Measurements from ENCODE around the gene CAPN12.
"Not testable (repeated sequence)": the region's sequence is repeated elsewhere in the genome, so short reads cannot be mapped to it uniquely, and the experiment has no call there.

Gene CAPN12

GRCh38 chr19:38790507-38791403 is 46.5 kb upstream of the CAPN12 start:
- H3K4me1 ChIP-seq (ENCODE audit: control extremely low read depth in 1 of 4, control insufficient read depth in 4 of 4, insufficient read depth in 4 of 4, low read length in 3 of 4): peaks cover 0 to 12% (median 4%) of the 10 kb centered on the region in 4 experiments

GRCh38 chr19:38788478-38789243 is 44.4 kb upstream of the CAPN12 start, which contains the start of gene LGALS7B:
Gene LGALS7B, plus strand, starts transcription at chr19:38789200. Its CDS starts 27 bp downstream, at chr19:38789227.
- WGBS (ENCODE audit: insufficient coverage): 94% methylated on average over 6 of the region's 17 CpGs
- Histone ChIP-seq H3K4me1 (ENCODE audit: control extremely low read depth in 1 of 4, control insufficient read depth in 4 of 4, insufficient read depth in 4 of 4, low read length in 3 of 4) (peaks cover 0 to 12% (median 4%) of the 10 kb centered on the region in 4 experiments), H3K9me3 (ENCODE audit: control extremely low read depth in 1 of 5, control insufficient read depth in 4 of 5, insufficient read depth in 2 of 5, low read depth in 1 of 5, low read length in 4 of 5) (no peaks in the 10 kb centered on the region), H3K4me3 (ENCODE audit: control insufficient read depth in 1 of 7, extremely low read depth in 1 of 7, insufficient read depth in 4 of 7, low read depth in 2 of 7, low read length in 6 of 7) (no peak within 1 kb of the TSS), H3K27me3 (replicated peaks in 2 of 5; ENCODE audit: control insufficient read depth in 4 of 5, insufficient read depth in 5 of 5, low read length in 4 of 5) (peaks cover 0 to 7% (median 0%) of the 10 kb centered on the region in 5 experiments), H3K36me3 (ENCODE audit: control insufficient read depth in 4 of 4, insufficient read depth in 4 of 4, low read length in 3 of 4) (no peaks in the 10 kb centered on the region), H3K27ac (ENCODE audit: insufficient read depth in 1 of 2, low read depth in 1 of 2, low read length in 2 of 2, poor library complexity in 1 of 2, severe bottlenecking in 2 of 2) (no peak within 1 kb of the TSS)
- DNase-seq: no peak
- ChIA-PET POLR2A (no interaction called here), CTCF (no interaction called here)

More at GRCh38 chr19:38790507-38791403, 46.5 kb upstream of the CAPN12 start:
- H3K4me3 ChIP-seq (ENCODE audit: control insufficient read depth in 1 of 7, extremely low read depth in 1 of 7, insufficient read depth in 4 of 7, low read depth in 2 of 7, low read length in 6 of 7); H3K27ac ChIP-seq (ENCODE audit: insufficient read depth in 1 of 2, low read depth in 1 of 2, low read length in 2 of 2, poor library complexity in 1 of 2, severe bottlenecking in 2 of 2); POLR2A ChIA-PET; H3K27me3 ChIP-seq (replicated peaks in 2 of 5; ENCODE audit: control insufficient read depth in 4 of 5, insufficient read depth in 5 of 5, low read length in 4 of 5); DNase-seq; H3K9me3 ChIP-seq (ENCODE audit: control extremely low read depth in 1 of 5, control insufficient read depth in 4 of 5, insufficient read depth in 2 of 5, low read depth in 1 of 5, low read length in 4 of 5); H3K36me3 ChIP-seq (ENCODE audit: control insufficient read depth in 4 of 4, insufficient read depth in 4 of 4, low read length in 3 of 4); CTCF ChIA-PET: not testable (repeated sequence)
- WGBS (ENCODE audit: insufficient coverage): 100% methylated on average over 1 of the region's 49 CpGs

GRCh38 chr19:38786572-38787265 is 42.4 kb upstream of the CAPN12 start:
- Histone ChIP-seq H3K9me3 (ENCODE audit: control extremely low read depth in 1 of 5, control insufficient read depth in 4 of 5, insufficient read depth in 2 of 5, low read depth in 1 of 5, low read length in 4 of 5) (no peaks in the 10 kb centered on the region), H3K27ac (ENCODE audit: insufficient read depth in 1 of 2, low read depth in 1 of 2, low read length in 2 of 2, poor library complexity in 1 of 2, severe bottlenecking in 2 of 2) (no peak overlapping the region), H3K36me3 (ENCODE audit: control insufficient read depth in 4 of 4, insufficient read depth in 4 of 4, low read length in 3 of 4) (no peaks in the 10 kb centered on the region), H3K4me3 (ENCODE audit: control insufficient read depth in 1 of 7, extremely low read depth in 1 of 7, insufficient read depth in 4 of 7, low read depth in 2 of 7, low read length in 6 of 7) (no peak overlapping the region), H3K4me1 (ENCODE audit: control extremely low read depth in 1 of 4, control insufficient read depth in 4 of 4, insufficient read depth in 4 of 4, low read length in 3 of 4) (no peaks in the 10 kb centered on the region), H3K27me3 (replicated peaks in 2 of 5; ENCODE audit: control insufficient read depth in 4 of 5, insufficient read depth in 5 of 5, low read length in 4 of 5) (no peaks in the 10 kb centered on the region)
- DNase-seq: no peak
- 98% methylated on average over 9 of the region's 11 CpGs for WGBS (ENCODE audit: insufficient coverage)
- ChIA-PET CTCF (interaction anchor here (0.6 kb wide), 1 partner anchor 152 kb away, joined by 3 read pairs; no protein-coding TSS in a partner anchor), POLR2A (interaction anchor here (1.0 kb wide), 1 partner anchor 46 kb away, joined by 3 read pairs; no protein-coding TSS in a partner anchor)

- DNase-seq; H3K36me3 ChIP-seq (ENCODE audit: control insufficient read depth in 4 of 4, insufficient read depth in 4 of 4, low read length in 3 of 4); H3K27ac ChIP-seq (ENCODE audit: insufficient read depth in 1 of 2, low read depth in 1 of 2, low read length in 2 of 2, poor library complexity in 1 of 2, severe bottlenecking in 2 of 2); H3K27me3 ChIP-seq (replicated peaks in 2 of 5; ENCODE audit: control insufficient read depth in 4 of 5, insufficient read depth in 5 of 5, low read length in 4 of 5); H3K4me1 ChIP-seq (ENCODE audit: control extremely low read depth in 1 of 4, control insufficient read depth in 4 of 4, insufficient read depth in 4 of 4, low read length in 3 of 4); H3K9me3 ChIP-seq (ENCODE audit: control extremely low read depth in 1 of 5, control insufficient read depth in 4 of 5, insufficient read depth in 2 of 5, low read depth in 1 of 5, low read length in 4 of 5); POLR2A ChIA-PET; H3K4me3 ChIP-seq (ENCODE audit: control insufficient read depth in 1 of 7, extremely low read depth in 1 of 7, insufficient read depth in 4 of 7, low read depth in 2 of 7, low read length in 6 of 7): not testable (repeated sequence)
- 86% methylated on average over 1 of the region's 3 CpGs for WGBS (ENCODE audit: insufficient coverage)
- CTCF ChIA-PET: interaction anchor here (0.6 kb wide), 1 partner anchor 153 kb away, joined by 3 read pairs; no protein-coding TSS in a partner anchor
Observed at GRCh38 chr19:38786061-38786460, 41.8 kb upstream of the CAPN12 start.

- WGBS (ENCODE audit: insufficient coverage): 100% methylated on average over 4 of the region's 7 CpGs
- Histone ChIP-seq H3K4me1 (ENCODE audit: control extremely low read depth in 1 of 4, control insufficient read depth in 4 of 4, insufficient read depth in 4 of 4, low read length in 3 of 4) (no peaks in the 10 kb centered on the region), H3K27me3 (replicated peaks in 2 of 5; ENCODE audit: control insufficient read depth in 4 of 5, insufficient read depth in 5 of 5, low read length in 4 of 5) (peaks cover 0 to 2% (median 0%) of the 10 kb centered on the region in 5 experiments), H3K27ac (ENCODE audit: insufficient read depth in 1 of 2, low read depth in 1 of 2, low read length in 2 of 2, poor library complexity in 1 of 2, severe bottlenecking in 2 of 2) (no peak overlapping the region), H3K4me3 (ENCODE audit: control insufficient read depth in 1 of 7, extremely low read depth in 1 of 7, insufficient read depth in 4 of 7, low read depth in 2 of 7, low read length in 6 of 7) (no peak overlapping the region), H3K9me3 (ENCODE audit: control extremely low read depth in 1 of 5, control insufficient read depth in 4 of 5, insufficient read depth in 2 of 5, low read depth in 1 of 5, low read length in 4 of 5) (no peaks in the 10 kb centered on the region), H3K36me3 (ENCODE audit: control insufficient read depth in 4 of 4, insufficient read depth in 4 of 4, low read length in 3 of 4) (no peaks in the 10 kb centered on the region)
- CTCF ChIA-PET: no interaction called here
- DNase-seq: no peak
- POLR2A ChIA-PET: no interaction called here
Observed at GRCh38 chr19:38785187-38785699, 41.0 kb upstream of the CAPN12 start.

GRCh38 chr19:38784224-38784623 is 40.0 kb upstream of the CAPN12 start:
- H3K27me3 ChIP-seq (replicated peaks in 2 of 5; ENCODE audit: control insufficient read depth in 4 of 5, insufficient read depth in 5 of 5, low read length in 4 of 5): peaks cover 0 to 2% (median 0%) of the 10 kb centered on the region in 5 experiments
- H3K4me1 ChIP-seq (ENCODE audit: control extremely low read depth in 1 of 4, control insufficient read depth in 4 of 4, insufficient read depth in 4 of 4, low read length in 3 of 4): no peaks in the 10 kb centered on the region
- no peaks in the 10 kb centered on the region for H3K36me3 ChIP-seq (ENCODE audit: control insufficient read depth in 4 of 4, insufficient read depth in 4 of 4, low read length in 3 of 4)
- no peak overlapping the region for H3K27ac ChIP-seq (ENCODE audit: insufficient read depth in 1 of 2, low read depth in 1 of 2, low read length in 2 of 2, poor library complexity in 1 of 2, severe bottlenecking in 2 of 2)
- H3K4me3 ChIP-seq (ENCODE audit: control insufficient read depth in 1 of 7, extremely low read depth in 1 of 7, insufficient read depth in 4 of 7, low read depth in 2 of 7, low read length in 6 of 7): no peak overlapping the region
- WGBS (ENCODE audit: insufficient coverage): 88% methylated on average over 3 of the region's 3 CpGs
- ChIA-PET POLR2A (no interaction called here), CTCF (no interaction called here)
- no peak for DNase-seq
- H3K9me3 ChIP-seq (ENCODE audit: control extremely low read depth in 1 of 5, control insufficient read depth in 4 of 5, insufficient read depth in 2 of 5, low read depth in 1 of 5, low read length in 4 of 5): no peaks in the 10 kb centered on the region
